PC-3 (cell line): ENCODE results near the gene SF3A2. TPM values are rescaled to one million over a fixed set of nuclear protein-coding genes. Genes with fewer than 3 reads are reported as not detected.

Source experiments
- ATAC-seq: fragments of 200-7000 bp; cut with Tn5 transposase; 2 replicates; pipeline ENCODE4 v1.9.1; 2020; ENCODE audit warnings: mild to moderate bottlenecking, moderate library complexity
- BruUV-seq: library from RNA; stranded (reverse); fragments of 400-500 nt; replicated peaks from 2 replicates; lab custom pipeline; 2021; lab: Mats Ljungman, UMichigan
- CTCF ChIA-PET: fragments of 300-600 bp; sonication (Branson Sonifier 250); formaldehyde crosslinking; loops from one replicate; lab custom pipeline; 2022; ENCODE audit warnings: antibody characterized with exemption; lab: Charles Lee
- POLR2A ChIA-PET: fragments of 300-600 bp; sonication (Branson Sonifier 250); formaldehyde crosslinking; loops from one replicate; lab custom pipeline; 2022; ENCODE audit warnings: antibody characterized with exemption; ENCODE audit not compliant: unreplicated experiment; lab: Charles Lee
- DNase-seq: peaks from one replicate; pipeline ENCODE4 v3.0.0-alpha.2; 2015
- H2AFZ ChIP-seq: fragments of 300-600 bp; sonication (generic); 2 replicates; pipeline ENCODE4 v1.6.0; 2016; ENCODE audit warnings: antibody characterized with exemption, low read length
- H3F3A ChIP-seq: fragments of 300-600 bp; sonication (generic); one replicate; pipeline ENCODE4 v1.6.0; 2017; ENCODE audit warnings: antibody characterized with exemption, low read length, control low read depth, mild to moderate bottlenecking; ENCODE audit not compliant: unreplicated experiment
- H3K27ac ChIP-seq: fragments of 300-600 bp; sonication (generic); 2 replicates; pipeline ENCODE4 v1.5.1; 2016; ENCODE audit warnings: mild to moderate bottlenecking, low read length
- H3K27me3 ChIP-seq: fragments of 300-600 bp; sonication (generic); 2 replicates; pipeline ENCODE4 v1.6.1; 2016; ENCODE audit warnings: low read length, mixed read lengths
- H3K36me3 ChIP-seq: fragments of 300-600 bp; sonication (generic); 2 replicates; pipeline ENCODE4 v1.6.1; 2016; ENCODE audit warnings: low read depth, mixed run types, low read length, mixed read lengths
- H3K4me1 ChIP-seq: fragments of 300-600 bp; sonication (generic); 2 replicates; pipeline ENCODE4 v1.5.1; 2016; ENCODE audit warnings: low read length; ENCODE audit not compliant: insufficient read depth
- H3K4me2 ChIP-seq: fragments of 300-600 bp; sonication (generic); 2 replicates; pipeline ENCODE4 v1.6.0; 2016; ENCODE audit warnings: low read length
- H3K4me3 ChIP-seq: fragments of 300-600 bp; sonication (generic); 2 replicates; pipeline ENCODE4 v1.5.1; 2016; ENCODE audit warnings: mild to moderate bottlenecking, low read length, mixed read lengths
- H3K79me2 ChIP-seq: fragments of 300-600 bp; sonication (generic); 2 replicates; pipeline ENCODE4 v1.6.1; 2017; ENCODE audit warnings: low read length, mixed read lengths
- H3K9ac ChIP-seq: fragments of 300-600 bp; sonication (generic); 2 replicates; pipeline ENCODE4 v1.6.0; 2016; ENCODE audit warnings: mild to moderate bottlenecking, low read length
- H3K9me2 ChIP-seq: fragments of 300-600 bp; sonication (generic); replicated peaks from 2 replicates; pipeline ENCODE4 v1.6.1; 2016; ENCODE audit warnings: mixed run types, low read length, mixed read lengths
- H3K9me3 ChIP-seq: fragments of 300-600 bp; sonication (generic); 2 replicates; pipeline ENCODE4 v1.6.1; 2016; ENCODE audit warnings: low read length, mixed read lengths
- H4K20me1 ChIP-seq: fragments of 300-600 bp; sonication (generic); 2 replicates; pipeline ENCODE4 v1.6.1; 2016; ENCODE audit warnings: low read length, mixed read lengths
- EZH2 ChIP-seq: fragments of 300-600 bp; sonication (generic); IDR thresholded peaks from one replicate; pipeline ENCODE4 v1.6.1; 2017; ENCODE audit warnings: antibody characterized with exemption, mild to moderate bottlenecking, low read length; ENCODE audit not compliant: unreplicated experiment
- EZH2phosphoT487 ChIP-seq: fragments of 300-600 bp; sonication (generic); IDR thresholded peaks from 2 replicates; pipeline ENCODE4 v1.6.1; 2018; ENCODE audit warnings: mild to moderate bottlenecking, antibody characterized with exemption, low read length, borderline replicate concordance
- intact Hi-C: fragments of 100-400 bp; cut with micrococcal nuclease; formaldehyde crosslinking; loops from 2 replicates; pipeline ENCODE4 v1.9.0; 2023
- total RNA-seq: library from RNA; depleted of rRNA; stranded (reverse); fragments of >200 nt; gene quantifications from 2 replicates; pipeline ENCODE4 v1.2.3, GENCODE V29; 2014
- TF ChIP-seq, protein P1 (sequence below): fragments of 300-600 bp; sonication (generic); conservative IDR thresholded peaks from 2 replicates; pipeline ENCODE4 v1.5.1; 2017; ENCODE audit warnings: antibody characterized with exemption, low read depth, mild to moderate bottlenecking, low read length

The SF3A2 gene
- total RNA-seq, 1 experiment from 2014 or later = 55.5 TPM

DNA sequence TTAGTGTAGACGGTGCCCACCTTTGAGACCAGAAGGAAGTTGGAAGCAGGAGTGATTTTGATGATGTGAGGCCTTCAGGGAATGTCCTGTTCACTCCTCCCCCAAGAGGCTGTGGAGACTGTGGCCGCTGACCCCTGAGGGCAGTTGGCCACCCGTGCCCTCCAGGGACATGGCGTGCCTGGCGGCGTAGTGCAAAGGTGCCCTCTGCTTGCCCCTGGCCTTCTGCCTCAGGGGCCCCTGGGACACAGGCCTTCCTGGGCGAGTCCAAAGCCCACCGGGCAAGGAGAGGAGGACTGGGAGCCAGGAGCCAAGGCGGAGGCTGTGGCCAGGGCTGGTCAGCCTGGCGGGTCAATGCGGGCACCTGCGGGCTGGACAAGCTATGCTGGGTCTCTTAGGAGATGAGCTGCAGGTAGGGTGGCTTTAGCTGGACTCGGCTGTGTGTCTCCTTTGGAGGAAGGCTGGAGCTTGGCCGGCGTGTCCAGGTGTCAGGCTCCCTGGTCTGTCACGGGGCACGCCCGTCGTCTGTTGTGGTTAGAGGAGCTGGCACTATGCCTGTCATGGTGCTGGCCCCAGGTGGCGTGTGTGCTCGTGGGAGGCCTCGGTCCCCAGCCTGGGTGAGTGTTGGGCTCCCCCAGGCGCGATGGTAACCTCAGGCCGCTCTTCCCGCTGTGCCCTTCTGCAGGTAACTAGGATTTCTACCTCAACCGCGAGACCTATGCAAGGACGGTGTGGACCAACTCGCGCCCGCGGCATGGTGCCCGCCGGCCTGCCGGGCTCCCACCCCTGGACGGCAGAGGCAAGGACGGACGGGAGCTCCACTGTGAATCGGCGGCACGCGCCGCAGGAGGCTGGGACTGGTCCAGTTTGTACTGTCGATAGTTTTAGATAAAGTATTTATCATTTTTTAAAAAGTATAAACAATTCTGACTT lies 7.3 kb upstream of the SF3A2 start:
- no peak overlapping the region for H2AFZ ChIP-seq
- H3K4me2 ChIP-seq = no peak overlapping the region

DNA sequence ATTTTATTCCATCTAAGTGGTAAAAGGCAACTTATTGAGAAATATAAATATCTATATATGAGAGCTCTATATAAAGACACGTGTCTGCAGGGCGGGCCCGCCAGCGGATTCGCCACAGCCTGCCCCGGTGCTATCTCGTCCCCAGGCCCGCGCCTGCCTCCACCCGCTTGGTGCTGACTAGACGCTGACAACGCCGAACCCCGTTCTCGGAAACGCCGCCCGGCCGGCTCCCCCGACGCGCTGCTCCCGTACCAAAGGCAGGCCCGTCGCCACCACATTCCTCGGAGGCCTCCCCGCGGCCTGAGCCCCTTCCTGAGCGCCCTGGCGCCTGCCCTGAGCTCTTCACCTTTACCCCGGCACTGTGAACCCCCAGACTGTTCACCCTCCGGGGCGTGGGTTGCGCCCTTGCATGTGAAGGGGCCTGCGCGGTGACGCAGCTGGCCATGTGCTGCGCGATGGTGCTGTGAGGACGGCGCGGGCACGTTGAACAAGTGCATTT lies 6.5 kb upstream of the SF3A2 start:
- peaks cover 22% of the 10 kb centered on the region for H3K79me2 ChIP-seq
- no peak overlapping the region for H2AFZ ChIP-seq
- H3K9ac ChIP-seq = no peak overlapping the region
- no peaks in the 10 kb centered on the region for H4K20me1 ChIP-seq
- H3K4me1 ChIP-seq = no peaks in the 10 kb centered on the region
- TF ChIP-seq, protein P1, sequence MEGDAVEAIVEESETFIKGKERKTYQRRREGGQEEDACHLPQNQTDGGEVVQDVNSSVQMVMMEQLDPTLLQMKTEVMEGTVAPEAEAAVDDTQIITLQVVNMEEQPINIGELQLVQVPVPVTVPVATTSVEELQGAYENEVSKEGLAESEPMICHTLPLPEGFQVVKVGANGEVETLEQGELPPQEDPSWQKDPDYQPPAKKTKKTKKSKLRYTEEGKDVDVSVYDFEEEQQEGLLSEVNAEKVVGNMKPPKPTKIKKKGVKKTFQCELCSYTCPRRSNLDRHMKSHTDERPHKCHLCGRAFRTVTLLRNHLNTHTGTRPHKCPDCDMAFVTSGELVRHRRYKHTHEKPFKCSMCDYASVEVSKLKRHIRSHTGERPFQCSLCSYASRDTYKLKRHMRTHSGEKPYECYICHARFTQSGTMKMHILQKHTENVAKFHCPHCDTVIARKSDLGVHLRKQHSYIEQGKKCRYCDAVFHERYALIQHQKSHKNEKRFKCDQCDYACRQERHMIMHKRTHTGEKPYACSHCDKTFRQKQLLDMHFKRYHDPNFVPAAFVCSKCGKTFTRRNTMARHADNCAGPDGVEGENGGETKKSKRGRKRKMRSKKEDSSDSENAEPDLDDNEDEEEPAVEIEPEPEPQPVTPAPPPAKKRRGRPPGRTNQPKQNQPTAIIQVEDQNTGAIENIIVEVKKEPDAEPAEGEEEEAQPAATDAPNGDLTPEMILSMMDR = no peak
- TF ChIP-seq EZH2phosphoT487 (no peak), EZH2 (no peak)
- POLR2A ChIA-PET = no interaction called here
- H3K27me3 ChIP-seq = no peaks in the 10 kb centered on the region
- H3K27ac ChIP-seq = no peak overlapping the region
- no peaks in the 10 kb centered on the region for H3K9me3 ChIP-seq
- H3F3A ChIP-seq = no peaks in the 10 kb centered on the region
- no peak overlapping the region for H3K4me3 ChIP-seq
- H3K4me2 ChIP-seq = no peak overlapping the region
- no peak for DNase-seq
- ATAC-seq = no peak
- intact Hi-C loops = loop anchor here (10.0 kb wide), 1 partner anchor 85 kb away; no protein-coding TSS in a partner anchor
- no peaks in the 10 kb centered on the region for H3K9me2 ChIP-seq
- CTCF ChIA-PET = interaction anchor here (0.8 kb wide), 1 partner anchor 74 kb away, joined by 3 read pairs; no protein-coding TSS in a partner anchor
- peaks cover 5% of the 10 kb centered on the region; the same call in 1 of the 2 replicates for H3K36me3 ChIP-seq
- no TSS peak for BruUV-seq

More for the DNA sequence above, 7.3 kb upstream of the SF3A2 start:
- Histone ChIP-seq H3K36me3 (peaks cover 7% of the 10 kb centered on the region; the same call in 1 of the 2 replicates), H3K4me1 (no peaks in the 10 kb centered on the region), H3K27me3 (no peaks in the 10 kb centered on the region), H3K9me2 (no peaks in the 10 kb centered on the region), H3K9me3 (no peaks in the 10 kb centered on the region), H3F3A (no peaks in the 10 kb centered on the region), H3K27ac (no peak overlapping the region), H4K20me1 (no peaks in the 10 kb centered on the region), H3K9ac (no peak overlapping the region), H3K79me2 (peaks cover 15% of the 10 kb centered on the region), H3K4me3 (no peak overlapping the region)
- no TSS peak for BruUV-seq
- ChIA-PET CTCF (interaction anchor here (0.8 kb wide), 1 partner anchor 73 kb away, joined by 3 read pairs; no protein-coding TSS in a partner anchor), POLR2A (no interaction called here)
- intact Hi-C loops = loop anchor here (10.0 kb wide), 1 partner anchor 85 kb away; no protein-coding TSS in a partner anchor
- DNase-seq = no peak
- TF ChIP-seq EZH2phosphoT487 (no peak), EZH2 (no peak)
- TF ChIP-seq, protein P1 = no peak
- no peak for ATAC-seq
